HG03045 (cell line): ENCODE measurements around the gene FBLN7.
"Not testable (repeated sequence)": the region's sequence is repeated elsewhere in the genome, so short reads cannot be mapped to it uniquely, and the experiment has no call there.

Source experiments
- ATAC-seq: cut with Tn5 transposase; IDR thresholded peaks from one replicate; pipeline ENCODE4 v1.9.1; 2021; ENCODE audit warnings: mild to moderate bottlenecking, moderate library complexity; ENCODE audit not compliant: unreplicated experiment

The FBLN7 gene, protein sequence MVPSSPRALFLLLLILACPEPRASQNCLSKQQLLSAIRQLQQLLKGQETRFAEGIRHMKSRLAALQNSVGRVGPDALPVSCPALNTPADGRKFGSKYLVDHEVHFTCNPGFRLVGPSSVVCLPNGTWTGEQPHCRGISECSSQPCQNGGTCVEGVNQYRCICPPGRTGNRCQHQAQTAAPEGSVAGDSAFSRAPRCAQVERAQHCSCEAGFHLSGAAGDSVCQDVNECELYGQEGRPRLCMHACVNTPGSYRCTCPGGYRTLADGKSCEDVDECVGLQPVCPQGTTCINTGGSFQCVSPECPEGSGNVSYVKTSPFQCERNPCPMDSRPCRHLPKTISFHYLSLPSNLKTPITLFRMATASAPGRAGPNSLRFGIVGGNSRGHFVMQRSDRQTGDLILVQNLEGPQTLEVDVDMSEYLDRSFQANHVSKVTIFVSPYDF

DNA sequence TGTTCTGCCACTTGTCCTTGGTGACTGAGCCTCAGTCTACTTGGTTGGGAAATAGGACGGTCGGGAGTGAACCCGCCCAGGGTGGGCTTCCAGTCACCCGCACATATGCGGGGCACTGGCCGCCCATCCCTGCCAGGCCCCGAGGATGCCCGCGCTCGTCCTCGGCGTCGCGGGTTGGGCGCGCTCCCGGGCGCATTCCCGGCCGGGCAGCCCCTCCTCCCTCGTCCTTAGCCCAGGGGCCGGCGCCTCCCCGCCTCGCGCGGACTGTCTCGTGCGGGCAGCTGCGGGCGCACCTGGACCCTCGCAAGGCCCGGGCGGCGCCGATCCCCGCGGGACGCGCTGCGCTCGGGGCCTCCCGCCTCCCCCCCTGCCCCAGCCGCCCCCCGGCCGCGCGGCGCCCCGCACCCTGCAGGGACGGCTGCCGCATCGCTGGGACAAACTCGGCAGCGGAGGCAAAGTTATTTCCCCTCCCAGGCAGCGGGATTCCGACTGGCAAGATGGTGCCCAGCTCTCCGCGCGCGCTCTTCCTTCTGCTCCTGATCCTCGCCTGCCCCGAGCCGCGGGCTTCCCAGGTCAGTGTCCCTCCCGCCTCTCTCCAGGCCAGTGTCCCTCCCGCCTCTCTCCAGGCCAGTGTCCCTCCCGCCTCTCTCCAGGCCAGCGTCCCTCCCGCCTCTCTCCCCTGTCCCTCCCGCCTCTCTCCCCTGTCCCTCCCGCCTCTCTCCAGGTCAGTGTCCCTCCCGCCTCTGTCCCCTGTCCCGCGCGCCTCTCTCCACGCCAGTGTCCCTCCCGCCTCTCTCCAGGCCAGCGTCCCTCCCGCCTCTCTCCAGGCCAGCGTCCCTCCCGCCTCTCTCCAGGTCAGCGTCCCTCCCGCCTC, at the start of gene FBLN7:
Gene FBLN7 (plus strand): TSS at position 227 of the 874 bp plus-strand sequence. CDS start 271 bp downstream, at position 498.
- no peak for ATAC-seq

DNA sequence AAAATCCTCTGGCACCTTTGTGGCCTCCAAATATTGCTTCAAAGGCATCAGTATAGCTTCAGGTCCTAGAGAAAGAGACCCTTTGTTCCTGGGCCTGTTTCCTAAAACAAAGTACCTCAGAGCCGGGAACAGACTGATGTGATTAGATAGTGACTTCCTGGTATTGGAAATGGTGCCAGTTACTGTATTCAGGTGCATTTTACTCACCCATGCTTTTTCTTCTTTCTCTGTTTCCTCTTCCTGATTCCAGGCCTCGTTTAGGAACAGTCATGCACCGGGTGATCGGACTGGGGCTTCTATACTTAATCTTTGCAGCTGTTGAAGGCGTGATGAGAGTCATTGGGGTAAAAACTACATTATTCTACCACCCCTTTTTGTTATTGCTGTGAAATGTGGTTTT, 48.8 kb upstream of the FBLN7 start:
- no peak for ATAC-seq

DNA sequence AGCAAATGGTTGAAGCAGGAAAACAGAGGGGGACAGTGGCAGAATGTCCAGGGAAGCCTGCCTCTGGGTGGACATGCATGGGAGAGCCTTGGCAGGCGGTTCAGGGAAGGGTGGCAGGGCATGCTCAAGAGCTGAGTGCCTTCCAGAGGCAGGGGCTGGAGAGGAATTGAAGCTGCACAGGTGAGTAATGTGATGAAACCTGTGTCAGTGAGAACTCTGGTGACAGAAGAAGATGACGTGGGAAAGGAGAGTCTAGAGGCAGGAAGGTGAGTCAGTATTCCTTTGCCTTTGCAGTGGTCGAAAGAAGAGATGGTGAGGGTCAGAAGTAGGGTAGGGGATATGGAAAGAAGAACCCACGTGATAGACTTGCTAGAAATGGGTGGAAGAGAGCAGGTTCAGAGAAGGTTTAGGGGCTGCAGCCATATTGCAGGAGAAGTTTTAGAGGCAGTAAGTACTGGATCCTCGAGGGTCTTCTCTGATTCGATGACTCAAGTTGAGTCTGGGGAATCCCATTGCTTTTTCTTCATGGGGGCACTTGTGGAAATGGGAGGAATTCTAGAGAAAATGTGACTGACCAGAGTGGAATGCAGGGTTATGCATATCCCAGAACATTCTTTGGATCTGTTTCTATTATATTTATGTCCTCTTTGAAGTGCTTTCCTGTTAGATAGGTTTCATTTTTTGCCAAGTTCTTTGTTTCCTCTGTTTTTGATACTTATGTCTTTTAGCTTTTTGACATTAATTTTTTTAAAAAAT, 45.7 kb upstream of the FBLN7 start:
- ATAC-seq: no peak

DNA sequence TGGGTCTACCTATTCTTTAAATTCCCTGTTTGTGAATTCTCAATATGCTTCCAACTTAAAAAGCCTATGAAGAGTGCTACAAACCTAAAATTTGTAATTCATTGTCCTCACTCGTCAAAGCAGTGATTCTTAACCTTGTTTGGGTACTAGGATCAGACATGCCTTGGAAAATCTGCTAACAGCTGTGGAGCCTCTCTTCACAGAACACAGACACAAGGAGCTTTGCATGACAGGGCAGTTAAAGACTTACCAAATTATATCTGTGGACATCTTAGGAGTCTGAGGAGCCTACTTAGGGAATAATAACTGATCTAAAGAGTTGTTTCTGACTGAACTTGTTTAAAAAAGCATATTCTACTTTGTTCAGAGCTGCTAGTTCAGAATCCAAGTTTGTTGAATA, 45.0 kb upstream of the FBLN7 start:
- no peak for ATAC-seq

DNA sequence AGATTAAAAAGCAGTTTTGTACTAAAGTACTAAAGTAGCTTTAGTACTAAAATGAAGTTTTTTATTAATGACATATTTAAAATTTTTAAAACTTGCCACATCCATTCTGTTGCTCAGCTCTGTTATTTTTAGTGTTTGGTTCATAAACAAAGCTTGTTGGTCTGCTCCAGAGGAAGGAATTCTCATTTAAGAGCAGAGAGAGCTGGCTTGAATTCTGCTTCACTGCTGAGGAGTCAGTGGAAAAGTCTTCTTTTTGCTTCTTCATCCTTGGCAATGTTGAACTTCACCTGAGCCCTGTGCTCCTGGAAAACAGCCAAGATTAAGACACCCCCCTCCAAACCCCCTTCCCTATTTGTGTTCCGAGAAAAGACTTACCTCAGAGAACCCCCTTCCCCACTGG, 42.5 kb upstream of the FBLN7 start:
- ATAC-seq: no peak

DNA sequence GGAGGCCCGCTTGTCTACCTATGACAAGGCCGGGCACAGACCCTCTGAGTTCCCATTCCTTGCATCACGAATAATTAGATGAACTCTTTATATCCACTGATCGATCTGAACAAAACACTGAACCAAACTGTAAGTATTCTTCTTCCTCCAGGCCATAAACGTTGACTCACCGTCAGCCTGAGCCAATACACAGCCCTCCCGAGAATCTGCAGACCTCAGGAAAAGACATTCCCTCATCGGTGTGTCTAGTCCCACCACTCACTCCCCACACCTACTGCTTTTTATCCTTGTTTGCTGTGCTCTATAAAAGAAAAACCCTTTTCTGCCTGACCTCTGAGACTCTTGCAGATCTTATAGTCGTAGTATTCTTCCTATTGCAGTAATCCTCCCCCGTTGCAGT, 42.1 kb upstream of the FBLN7 start:
- ATAC-seq: no peak

DNA sequence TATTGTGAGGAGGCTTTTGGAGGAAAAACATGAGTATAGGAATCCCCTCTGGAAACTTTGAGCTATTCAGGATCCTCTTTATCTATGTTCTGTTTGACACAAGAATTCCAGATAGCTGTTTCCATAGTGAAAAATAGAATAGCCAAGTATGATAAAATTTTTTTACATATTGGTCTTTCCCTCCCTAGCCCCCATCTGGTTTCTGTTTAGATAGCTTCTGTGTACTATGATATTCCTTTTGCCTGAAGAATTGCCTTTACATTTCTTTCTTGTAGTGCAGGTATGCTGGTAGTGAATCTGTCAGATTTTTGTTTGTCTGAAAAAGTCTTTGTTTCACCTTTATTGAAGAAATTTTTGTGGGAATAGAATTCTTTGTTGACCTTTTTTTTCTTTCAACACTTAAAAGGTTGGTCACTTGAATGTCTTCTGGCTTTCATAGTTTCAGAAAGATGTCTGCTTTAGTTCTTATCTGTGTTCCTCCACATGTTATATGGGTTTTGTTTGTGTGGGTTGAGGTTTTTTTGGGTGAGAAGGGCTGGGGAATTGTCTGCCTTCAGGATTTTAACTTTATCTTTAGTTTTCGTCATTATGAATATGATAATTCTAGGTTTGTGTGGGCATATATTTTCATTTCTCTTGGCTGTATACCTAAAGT, 29.9 kb upstream of the FBLN7 start:
- no peak for ATAC-seq

DNA sequence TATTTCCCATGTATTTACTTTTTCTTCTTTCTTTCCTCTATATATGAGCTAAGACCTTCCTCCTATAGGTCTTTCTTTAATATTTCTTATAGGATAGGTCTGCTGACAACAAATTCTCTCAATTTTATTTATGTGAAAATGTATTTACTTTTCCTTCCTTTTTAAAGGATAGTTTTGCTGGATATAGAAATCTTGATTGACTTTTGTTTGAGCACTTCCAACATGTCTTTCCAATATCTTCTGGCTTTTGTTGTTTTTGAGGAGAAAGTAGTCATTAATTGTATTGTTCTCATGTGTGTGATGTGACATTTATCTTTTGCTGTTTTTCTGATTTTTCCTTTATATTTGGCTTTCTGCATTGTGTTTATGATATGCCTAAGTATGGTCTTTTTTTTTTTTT, 28.9 kb upstream of the FBLN7 start:
- ATAC-seq: no peak

DNA sequence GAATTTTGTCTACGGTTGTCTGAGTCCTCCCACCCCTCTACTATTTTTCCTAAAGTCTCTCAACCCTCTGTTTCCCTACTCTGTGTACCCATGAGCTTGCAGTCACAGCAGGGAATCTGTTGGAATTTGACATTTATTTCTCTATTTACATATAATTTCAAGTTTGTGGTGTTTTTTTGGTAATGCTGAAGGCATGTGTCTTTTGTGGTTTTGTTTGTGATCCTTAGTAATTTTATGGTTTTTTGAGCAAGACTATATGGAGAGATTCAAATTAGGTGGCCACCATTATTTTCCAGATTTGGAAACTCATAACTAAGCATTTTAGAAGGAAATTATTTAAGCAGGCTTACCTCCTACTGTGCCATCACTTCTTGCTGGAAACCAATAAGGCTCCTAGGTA, 27.2 kb upstream of the FBLN7 start:
- no peak for ATAC-seq

DNA sequence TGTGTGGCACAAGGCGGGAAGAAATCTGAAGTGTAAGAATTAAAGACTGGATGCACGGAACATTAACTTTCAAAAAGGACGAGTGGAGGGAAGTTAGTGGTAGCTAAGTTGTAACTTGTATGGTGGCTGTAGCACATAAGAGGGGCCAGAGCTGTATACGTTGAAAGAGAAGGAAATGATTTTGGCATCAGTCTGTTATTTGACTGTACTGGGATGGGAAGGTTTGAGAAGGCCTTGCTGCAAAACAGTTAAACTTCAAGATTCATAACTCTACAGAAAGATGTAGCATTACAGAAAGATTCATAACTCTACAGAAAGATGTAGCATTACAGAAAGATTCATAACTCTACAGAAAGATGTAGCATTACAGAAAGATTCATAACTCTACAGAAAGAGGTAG, 24.8 kb upstream of the FBLN7 start:
- ATAC-seq: not testable (repeated sequence)

DNA sequence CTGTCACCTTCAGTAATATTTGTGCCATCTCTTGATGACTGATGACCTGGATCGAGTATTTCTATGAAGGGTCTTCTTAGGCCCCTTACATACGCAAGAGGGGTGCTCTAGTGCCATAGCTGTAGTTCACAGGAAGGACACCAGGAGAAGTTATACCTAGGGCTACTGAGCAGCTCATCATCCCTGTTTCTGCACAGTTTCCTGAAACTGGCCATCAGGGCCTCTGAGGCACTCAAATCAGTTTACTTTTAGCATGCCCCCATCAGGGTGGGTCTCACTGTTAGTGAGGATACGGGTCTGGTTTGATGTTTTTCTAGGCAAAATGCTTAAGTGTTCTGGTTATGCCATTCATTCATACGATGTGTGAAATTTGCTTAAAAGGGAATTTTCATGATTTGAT, 20.0 kb upstream of the FBLN7 start:
- no peak for ATAC-seq

DNA sequence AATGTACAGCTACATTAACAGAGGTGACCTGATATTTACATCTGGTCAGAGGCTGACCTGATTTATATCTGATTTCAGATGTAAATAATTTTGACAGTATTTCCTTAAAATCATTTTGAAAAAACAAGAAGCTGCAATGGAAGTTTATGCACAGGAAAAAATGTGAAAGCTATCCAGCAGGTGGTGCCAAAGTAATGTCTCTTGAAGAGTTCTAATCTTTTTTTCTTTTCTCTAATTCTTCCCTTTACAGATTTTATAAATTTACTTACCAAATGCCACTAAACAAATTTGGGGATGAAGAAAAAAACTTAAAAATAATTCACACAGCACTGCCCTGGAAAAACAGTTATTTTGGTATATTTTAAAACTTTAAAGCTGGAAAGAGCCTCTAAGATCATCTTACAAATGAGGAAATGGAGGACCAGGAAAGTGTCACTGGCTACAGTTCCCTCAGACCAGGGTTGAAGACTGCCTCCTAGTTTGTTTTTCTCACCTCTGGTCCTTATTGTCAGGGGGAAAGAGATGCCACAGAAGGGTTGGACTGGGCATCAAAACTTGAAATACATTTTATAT, 16.4 kb upstream of the FBLN7 start:
- ATAC-seq: no peak

DNA sequence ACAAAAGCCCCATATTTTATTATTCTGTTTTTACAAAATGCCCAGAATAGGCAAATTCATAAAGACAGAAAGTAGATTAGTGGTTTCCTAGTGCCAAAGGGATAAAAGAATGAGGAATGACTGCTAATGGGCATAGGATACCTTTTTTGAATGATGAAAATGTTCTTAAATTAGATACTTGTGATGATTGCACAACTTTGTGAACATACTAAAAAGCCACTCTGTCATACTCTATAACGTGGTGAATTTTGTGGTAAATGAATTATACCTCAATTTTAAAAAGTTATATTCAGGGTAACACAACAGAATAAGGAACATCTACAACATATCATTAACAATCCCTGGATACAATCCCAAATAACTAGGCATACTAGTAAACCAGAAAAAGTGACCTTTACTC, 9.1 kb upstream of the FBLN7 start:
- no peak for ATAC-seq

DNA sequence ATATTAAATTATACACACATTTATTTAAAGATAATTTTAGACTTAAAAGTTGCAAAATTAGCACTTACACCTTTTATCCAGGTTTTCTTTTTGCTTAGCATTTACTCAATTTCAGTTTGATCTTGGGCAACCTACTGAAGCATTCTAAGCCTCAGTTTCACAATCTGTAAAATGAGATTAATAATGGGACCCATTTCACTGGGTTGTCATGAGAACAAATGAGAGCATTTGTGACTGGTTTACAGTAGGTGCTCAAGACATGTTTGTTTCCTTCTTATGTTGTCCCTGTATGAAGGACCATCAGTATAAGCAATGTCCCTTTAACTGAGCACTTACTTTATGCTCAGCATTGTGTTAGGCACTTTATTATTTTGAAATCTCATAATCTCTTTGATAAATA, 4.8 kb upstream of the FBLN7 start:
- no peak for ATAC-seq

DNA sequence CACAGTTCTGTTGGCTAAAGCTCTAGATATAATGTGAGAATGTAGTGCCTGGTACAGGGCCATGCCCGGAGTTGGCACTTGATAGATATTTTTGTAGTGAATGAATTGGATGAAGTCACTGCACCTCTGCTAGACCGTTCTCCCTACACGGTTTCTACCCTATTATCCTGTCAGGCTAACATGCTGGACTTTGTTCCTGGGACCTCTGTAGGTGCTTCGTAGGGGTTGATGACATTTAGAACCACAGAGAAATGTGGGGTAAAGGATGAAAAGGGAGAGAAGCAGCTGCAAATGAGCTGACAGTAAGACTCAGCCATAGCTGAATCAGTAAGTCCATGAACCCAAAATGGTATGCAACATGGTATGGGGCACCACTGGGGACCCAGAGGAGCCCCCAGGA, 4.1 kb upstream of the FBLN7 start:
- ATAC-seq: no peak

DNA sequence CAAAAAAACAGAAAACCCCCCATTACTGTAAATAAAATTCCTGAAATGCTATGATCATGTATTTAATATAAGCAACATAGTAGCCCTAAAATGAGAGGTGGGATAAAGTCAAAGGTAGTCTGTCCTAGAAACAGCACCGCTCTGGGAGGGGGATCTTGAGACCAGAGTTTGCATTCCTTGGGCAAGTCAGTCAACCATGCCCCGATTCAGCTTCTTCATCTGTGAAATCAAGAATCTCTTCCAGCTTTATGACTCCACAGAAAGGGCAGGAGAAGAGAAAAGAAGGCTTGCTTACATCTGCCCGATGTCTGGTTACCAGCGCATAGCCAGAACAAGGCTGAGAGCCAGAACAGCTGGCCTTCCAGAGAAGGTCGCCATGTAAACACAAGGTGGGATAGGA, 2.1 kb upstream of the FBLN7 start:
- no peak for ATAC-seq

DNA sequence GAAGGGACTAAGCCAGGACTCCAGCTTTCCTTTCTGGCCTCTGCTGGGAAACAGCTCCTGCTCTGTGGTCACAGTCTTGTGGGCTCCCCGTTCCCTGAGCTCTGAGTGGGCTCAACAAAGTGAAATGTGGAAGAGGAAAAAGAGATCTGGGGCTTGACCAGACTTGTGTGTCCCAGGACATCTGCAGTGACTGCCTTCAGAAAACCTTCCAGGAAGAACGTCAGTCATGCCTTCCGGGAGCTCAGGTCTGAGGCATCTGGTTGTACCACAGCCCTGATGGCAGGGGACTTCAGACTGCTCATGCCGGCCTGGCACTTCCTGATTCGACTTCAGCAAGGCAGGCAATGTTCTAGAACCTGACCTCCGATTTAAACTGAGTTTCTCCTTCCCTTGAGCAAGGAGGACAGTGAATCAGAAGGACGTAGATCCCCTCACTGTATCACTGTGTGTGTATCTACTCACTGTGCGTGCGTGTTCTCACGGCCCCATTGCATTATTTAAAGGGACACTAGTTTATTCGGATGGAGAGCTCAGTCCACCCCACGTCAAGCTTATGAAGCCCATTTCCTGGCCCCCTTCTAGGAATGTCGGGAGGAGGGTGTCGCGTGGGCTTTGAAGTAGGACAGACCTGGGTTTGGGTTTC, 548 bp upstream of the FBLN7 start:
- ATAC-seq: no peak

DNA sequence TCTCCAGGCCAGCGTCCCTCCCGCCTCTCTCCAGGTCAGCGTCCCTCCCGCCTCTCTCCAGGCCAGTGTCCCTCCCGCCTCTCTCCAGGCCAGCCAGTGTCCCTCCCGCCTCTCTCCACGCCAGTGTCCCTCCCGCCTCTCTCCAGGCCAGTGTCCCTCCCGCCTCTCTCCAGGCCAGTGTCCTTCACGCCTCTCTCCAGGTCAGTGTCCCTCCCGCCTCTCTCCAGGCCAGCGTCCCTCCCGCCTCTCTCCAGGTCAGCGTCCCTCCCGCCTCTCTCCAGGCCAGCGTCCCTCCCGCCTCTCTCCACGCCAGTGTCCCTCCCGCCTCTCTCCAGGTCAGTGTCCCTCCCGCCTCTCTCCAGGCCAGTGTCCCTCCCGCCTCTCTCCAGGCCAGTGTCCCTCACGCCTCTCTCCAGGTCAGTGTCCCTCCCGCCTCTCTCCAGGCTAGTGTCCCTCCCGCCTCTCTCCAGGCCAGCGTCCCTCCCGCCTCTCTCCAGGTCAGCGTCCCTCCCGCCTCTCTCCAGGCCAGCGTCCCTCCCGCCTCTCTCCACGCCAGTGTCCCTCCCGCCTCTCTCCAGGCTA, 939 bp downstream of the FBLN7 start:
- not testable (repeated sequence) for ATAC-seq

DNA sequence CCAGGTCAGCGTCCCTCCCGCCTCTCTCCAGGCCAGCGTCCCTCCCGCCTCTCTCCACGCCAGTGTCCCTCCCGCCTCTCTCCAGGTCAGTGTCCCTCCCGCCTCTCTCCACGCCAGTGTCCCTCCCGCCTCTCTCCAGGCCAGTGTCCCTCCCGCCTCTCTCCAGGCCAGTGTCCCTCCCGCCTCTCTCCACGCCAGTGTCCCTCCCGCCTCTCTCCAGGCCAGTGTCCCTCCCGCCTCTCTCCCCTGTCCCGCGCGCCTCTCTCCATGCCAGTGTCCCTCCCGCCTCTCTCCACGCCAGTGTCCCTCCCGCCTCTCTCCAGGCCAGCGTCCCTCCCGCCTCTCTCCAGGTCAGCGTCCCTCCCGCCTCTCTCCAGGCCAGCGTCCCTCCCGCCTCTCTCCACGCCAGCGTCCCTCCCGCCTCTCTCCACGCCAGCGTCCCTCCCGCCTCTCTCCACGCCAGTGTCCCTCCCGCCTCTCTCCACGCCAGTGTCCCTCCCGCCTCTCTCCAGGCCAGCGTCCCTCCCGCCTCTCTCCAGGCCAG, 1.5 kb downstream of the FBLN7 start:
- ATAC-seq: not testable (repeated sequence)
